ENCODE measurements around the gene FXYD7. TPM values are rescaled to one million over a fixed set of nuclear protein-coding genes. Genes with fewer than 3 reads are reported as not detected.
A peak's percentile ranks its signal among the peaks of the same experiment; 100 is the strongest.

FXYD7 gene
- total and polyA plus RNA-seq, 9 of the 15 experiments (the other 6 are each of a cell fraction or from before 2014, with no cell fraction given), result 0.10 to 0.80 (median 0.31) TPM; not detected in 3

DNA sequence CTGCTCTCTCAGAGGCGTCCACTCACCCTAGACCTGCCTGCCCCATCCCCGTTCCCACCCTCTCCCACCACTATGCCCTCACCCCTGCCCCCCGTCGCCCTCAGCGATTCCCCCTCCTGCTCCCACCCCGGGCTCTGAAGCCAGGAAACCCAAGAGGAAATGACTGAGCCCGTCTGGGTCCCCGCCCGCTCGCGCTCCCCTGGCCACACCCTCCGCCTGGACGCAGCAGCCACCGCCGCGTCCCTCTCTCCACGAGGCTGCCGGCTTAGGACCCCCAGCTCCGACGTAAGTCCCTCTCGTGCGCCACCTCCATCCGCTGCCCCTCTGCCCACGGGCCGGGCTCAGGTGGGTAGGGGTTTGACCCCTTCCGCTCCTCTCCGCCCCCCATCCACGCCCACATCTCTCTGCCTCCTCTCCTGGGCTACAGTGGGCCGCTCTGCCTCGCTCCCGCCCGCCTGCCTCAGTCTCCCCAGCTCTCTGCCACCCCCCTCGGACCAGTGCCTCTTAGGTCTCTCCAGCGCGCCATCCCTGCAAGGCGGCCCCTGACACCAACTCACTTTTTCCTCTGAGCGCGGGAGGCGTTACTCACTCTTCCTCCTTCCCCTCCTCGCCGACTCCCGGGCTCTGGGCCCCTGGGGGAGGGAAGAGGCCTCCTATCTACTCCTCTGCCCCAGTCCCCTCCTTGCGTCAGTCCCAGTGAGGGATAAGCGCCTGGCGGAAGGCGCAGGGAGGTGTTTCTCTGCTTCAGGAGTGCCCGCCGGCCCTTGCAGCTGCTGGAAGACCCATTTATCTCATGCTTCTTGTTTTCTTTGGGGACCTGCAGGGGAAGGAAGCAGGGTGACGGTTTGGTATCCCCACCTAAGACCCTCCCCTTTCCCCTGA is 11.7 kb downstream of the FXYD7 start, which contains the start of gene FXYD5 (continued):
- TF ChIP-seq, protein P1, sequence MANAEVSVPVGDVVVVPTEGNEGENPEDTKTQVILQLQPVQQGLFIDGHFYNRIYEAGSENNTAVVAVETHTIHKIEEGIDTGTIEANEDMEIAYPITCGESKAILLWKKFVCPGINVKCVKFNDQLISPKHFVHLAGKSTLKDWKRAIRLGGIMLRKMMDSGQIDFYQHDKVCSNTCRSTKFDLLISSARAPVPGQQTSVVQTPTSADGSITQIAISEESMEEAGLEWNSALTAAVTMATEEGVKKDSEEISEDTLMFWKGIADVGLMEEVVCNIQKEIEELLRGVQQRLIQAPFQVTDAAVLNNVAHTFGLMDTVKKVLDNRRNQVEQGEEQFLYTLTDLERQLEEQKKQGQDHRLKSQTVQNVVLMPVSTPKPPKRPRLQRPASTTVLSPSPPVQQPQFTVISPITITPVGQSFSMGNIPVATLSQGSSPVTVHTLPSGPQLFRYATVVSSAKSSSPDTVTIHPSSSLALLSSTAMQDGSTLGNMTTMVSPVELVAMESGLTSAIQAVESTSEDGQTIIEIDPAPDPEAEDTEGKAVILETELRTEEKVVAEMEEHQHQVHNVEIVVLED (CRISPR knock-in tag; IDR thresholded peaks at IDR 0.05), result no peak
- TF ChIP-seq, protein P2, sequence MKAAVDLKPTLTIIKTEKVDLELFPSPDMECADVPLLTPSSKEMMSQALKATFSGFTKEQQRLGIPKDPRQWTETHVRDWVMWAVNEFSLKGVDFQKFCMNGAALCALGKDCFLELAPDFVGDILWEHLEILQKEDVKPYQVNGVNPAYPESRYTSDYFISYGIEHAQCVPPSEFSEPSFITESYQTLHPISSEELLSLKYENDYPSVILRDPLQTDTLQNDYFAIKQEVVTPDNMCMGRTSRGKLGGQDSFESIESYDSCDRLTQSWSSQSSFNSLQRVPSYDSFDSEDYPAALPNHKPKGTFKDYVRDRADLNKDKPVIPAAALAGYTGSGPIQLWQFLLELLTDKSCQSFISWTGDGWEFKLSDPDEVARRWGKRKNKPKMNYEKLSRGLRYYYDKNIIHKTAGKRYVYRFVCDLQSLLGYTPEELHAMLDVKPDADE (conservative IDR thresholded peaks at IDR 0.05; ENCODE audit: control insufficient read depth, low read depth, low read length), result peak; percentile 73
- TF ChIP-seq NR2C1 (IDR thresholded peaks at IDR 0.05) (no peak), NR2C1 (tag; IDR thresholded peaks at IDR 0.05) (no peak), CBFA2T3 (IDR thresholded peaks at IDR 0.05) (peak; percentile 43; the same call in 1 of the 2 replicates), CREB5 (CRISPR knock-in tag; IDR thresholded peaks at IDR 0.05) (no peak), LARP7 (IDR thresholded peaks at IDR 0.05) (peak; percentile 83; the same call in 1 of the 2 replicates), ATF6 (CRISPR knock-in tag; IDR thresholded peaks at IDR 0.05) (peak; percentile 15; the same call in 1 of the 2 replicates), SMAD4 (CRISPR knock-in tag; conservative IDR thresholded peaks at IDR 0.05) (peak; percentile 50; the same call in 1 of the 2 replicates), BACH1 (tag; IDR thresholded peaks at IDR 0.05) (no peak), ZNF764 (CRISPR knock-in tag; IDR thresholded peaks at IDR 0.05; ENCODE audit: low read depth) (0 out of 2 replicates have a peak, but pooled peaks have one; percentile 22), NCOR1 (IDR thresholded peaks at IDR 0.05) (peak; percentile 28), ZFP1 (CRISPR knock-in tag; IDR thresholded peaks at IDR 0.05) (no peak)
- TF ChIP-seq, protein P3, sequence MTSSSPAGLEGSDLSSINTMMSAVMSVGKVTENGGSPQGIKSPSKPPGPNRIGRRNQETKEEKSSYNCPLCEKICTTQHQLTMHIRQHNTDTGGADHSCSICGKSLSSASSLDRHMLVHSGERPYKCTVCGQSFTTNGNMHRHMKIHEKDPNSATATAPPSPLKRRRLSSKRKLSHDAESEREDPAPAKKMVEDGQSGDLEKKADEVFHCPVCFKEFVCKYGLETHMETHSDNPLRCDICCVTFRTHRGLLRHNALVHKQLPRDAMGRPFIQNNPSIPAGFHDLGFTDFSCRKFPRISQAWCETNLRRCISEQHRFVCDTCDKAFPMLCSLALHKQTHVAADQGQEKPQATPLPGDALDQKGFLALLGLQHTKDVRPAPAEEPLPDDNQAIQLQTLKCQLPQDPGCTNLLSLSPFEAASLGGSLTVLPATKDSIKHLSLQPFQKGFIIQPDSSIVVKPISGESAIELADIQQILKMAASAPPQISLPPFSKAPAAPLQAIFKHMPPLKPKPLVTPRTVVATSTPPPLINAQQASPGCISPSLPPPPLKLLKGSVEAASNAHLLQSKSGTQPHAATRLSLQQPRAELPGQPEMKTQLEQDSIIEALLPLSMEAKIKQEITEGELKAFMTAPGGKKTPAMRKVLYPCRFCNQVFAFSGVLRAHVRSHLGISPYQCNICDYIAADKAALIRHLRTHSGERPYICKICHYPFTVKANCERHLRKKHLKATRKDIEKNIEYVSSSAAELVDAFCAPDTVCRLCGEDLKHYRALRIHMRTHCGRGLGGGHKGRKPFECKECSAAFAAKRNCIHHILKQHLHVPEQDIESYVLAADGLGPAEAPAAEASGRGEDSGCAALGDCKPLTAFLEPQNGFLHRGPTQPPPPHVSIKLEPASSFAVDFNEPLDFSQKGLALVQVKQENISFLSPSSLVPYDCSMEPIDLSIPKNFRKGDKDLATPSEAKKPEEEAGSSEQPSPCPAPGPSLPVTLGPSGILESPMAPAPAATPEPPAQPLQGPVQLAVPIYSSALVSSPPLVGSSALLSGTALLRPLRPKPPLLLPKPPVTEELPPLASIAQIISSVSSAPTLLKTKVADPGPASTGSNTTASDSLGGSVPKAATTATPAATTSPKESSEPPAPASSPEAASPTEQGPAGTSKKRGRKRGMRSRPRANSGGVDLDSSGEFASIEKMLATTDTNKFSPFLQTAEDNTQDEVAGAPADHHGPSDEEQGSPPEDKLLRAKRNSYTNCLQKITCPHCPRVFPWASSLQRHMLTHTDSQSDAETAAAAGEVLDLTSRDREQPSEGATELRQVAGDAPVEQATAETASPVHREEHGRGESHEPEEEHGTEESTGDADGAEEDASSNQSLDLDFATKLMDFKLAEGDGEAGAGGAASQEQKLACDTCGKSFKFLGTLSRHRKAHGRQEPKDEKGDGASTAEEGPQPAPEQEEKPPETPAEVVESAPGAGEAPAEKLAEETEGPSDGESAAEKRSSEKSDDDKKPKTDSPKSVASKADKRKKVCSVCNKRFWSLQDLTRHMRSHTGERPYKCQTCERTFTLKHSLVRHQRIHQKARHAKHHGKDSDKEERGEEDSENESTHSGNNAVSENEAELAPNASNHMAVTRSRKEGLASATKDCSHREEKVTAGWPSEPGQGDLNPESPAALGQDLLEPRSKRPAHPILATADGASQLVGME (CRISPR knock-in tag; IDR thresholded peaks at IDR 0.05), result 0 out of 2 replicates have a peak, but pooled peaks have one; percentile 48
